Measurements from ENCODE around the gene EIF4G2. TPM values are rescaled to one million over a fixed set of nuclear protein-coding genes. Genes with fewer than 3 reads are reported as not detected.

EIF4G2 gene
- total RNA-seq: 100 to 1,000 TPM; 650 to 817 TPM

- H3K36me3 Mint-ChIP-seq (ENCODE audit: low read depth): peaks cover 44% of the 10 kb centered on the region
- peaks cover 46% of the 10 kb centered on the region for H3K4me1 Mint-ChIP-seq
These were observed at the start of gene EIF4G2 for GRCh38 chr11:10808553-10809372. Gene EIF4G2, minus strand, starts transcription at chr11:10808926.

GRCh38 chr11:10857709-10858438, 49.1 kb upstream of the EIF4G2 start, which contains the start of gene ZBED5:
Gene ZBED5, minus strand, starts transcription at chr11:10858053. Its CDS starts 3,108 bp downstream, at chr11:10854945.
- Mint-ChIP-seq H3K4me1 (peaks cover 51% of the 10 kb centered on the region), H3K27me3 (no peaks in the 10 kb centered on the region), H3K9me3 (no peaks in the 10 kb centered on the region), H3K27ac (peak within 1 kb of the TSS; percentile 100), H3K36me3 (ENCODE audit: low read depth) (peaks cover 34% of the 10 kb centered on the region), H3K4me3 (peak within 1 kb of the TSS; percentile 100)
- ChIA-PET POLR2A (interaction anchor here (0.7 to 2.3 kb wide), 4 partner anchors 43 to 65 kb away, joined by 3 to 22 read pairs (median 3); partner anchors contain the start of gene EIF4G2), CTCF (interaction anchor here (0.7 to 2.7 kb wide), 7 partner anchors 9 to 65 kb away, joined by 3 to 9 read pairs (median 4); partner anchors contain the start of gene EIF4G2)
- peak; percentile 96 for DNase-seq

More at GRCh38 chr11:10808553-10809372, at the start of gene EIF4G2:
- H3K27ac Mint-ChIP-seq: peak within 1 kb of the TSS; percentile 100
- peak; percentile 98 for DNase-seq
- ChIA-PET POLR2A (interaction anchor here (0.5 to 2.9 kb wide), 18 partner anchors 8 to 1515 kb away, joined by 3 to 22 read pairs (median 4); partner anchors contain the start of genes CTR9 and ZBED5), CTCF (interaction anchor here (0.6 to 3.2 kb wide), 10 partner anchors 10 to 363 kb away, joined by 3 to 28 read pairs (median 4); partner anchors contain the start of gene ZBED5)
- H3K27me3 Mint-ChIP-seq: peaks cover 3% of the 10 kb centered on the region
- peak within 1 kb of the TSS; percentile 95 for H3K4me3 Mint-ChIP-seq
- H3K9me3 Mint-ChIP-seq: no peaks in the 10 kb centered on the region

DNA sequence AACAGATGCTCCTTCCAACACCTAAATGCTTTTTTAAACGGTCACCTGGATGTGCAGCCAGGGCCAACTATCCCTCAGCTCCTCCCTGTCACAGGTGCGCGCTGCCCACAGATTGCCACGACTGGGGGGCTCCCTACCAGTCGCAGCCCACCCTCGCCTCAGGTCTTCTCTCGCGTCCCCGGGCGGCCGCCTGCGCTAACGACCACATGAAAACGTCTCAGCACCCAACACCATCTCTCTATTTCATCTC, 48.7 kb upstream of the EIF4G2 start:
- Mint-ChIP-seq H3K4me3 (peak overlapping the region; percentile 100), H3K9me3 (no peaks in the 10 kb centered on the region), H3K36me3 (ENCODE audit: low read depth) (peaks cover 35% of the 10 kb centered on the region), H3K4me1 (peaks cover 46% of the 10 kb centered on the region), H3K27ac (peak overlapping the region; percentile 100), H3K27me3 (no peaks in the 10 kb centered on the region)
- DNase-seq: no peak
- CTCF ChIA-PET: interaction anchor here (0.7 to 2.7 kb wide), 5 partner anchors 9 to 65 kb away, joined by 3 to 9 read pairs (median 5); partner anchors contain the start of gene EIF4G2
- POLR2A ChIA-PET: interaction anchor here (1.0 to 2.3 kb wide), 3 partner anchors 48 to 64 kb away, joined by 3 to 22 read pairs (median 7); partner anchors contain the start of gene EIF4G2

- peak overlapping the region; percentile 100 for H3K4me3 Mint-ChIP-seq
- H3K27ac Mint-ChIP-seq: peak overlapping the region; percentile 100
- H3K4me1 Mint-ChIP-seq: peaks cover 45% of the 10 kb centered on the region
- POLR2A ChIA-PET: interaction anchor here (1.0 kb wide), 1 partner anchor 48 kb away, joined by 7 read pairs; the partner anchor contains the start of gene EIF4G2
- DNase-seq: peak; percentile 36
- CTCF ChIA-PET: interaction anchor here (1.8 to 2.7 kb wide), 2 partner anchors 22 to 48 kb away, joined by 5 to 9 read pairs; partner anchors contain the start of gene EIF4G2
- no peaks in the 10 kb centered on the region for H3K27me3 Mint-ChIP-seq
- H3K9me3 Mint-ChIP-seq: peaks cover 4% of the 10 kb centered on the region
- H3K36me3 Mint-ChIP-seq (ENCODE audit: low read depth): peaks cover 40% of the 10 kb centered on the region
These were observed 48.1 kb upstream of the EIF4G2 start for GRCh38 chr11:10856689-10857458.

GRCh38 chr11:10855295-10855694, 46.6 kb upstream of the EIF4G2 start:
- no peak overlapping the region for H3K27ac Mint-ChIP-seq
- no peak overlapping the region for H3K4me3 Mint-ChIP-seq
- DNase-seq: no peak
- H3K36me3 Mint-ChIP-seq (ENCODE audit: low read depth): peaks cover 47% of the 10 kb centered on the region
- ChIA-PET CTCF (interaction anchor here (0.8 to 1.4 kb wide), 2 partner anchors 8 to 23 kb away, joined by 3 to 4 read pairs; no protein-coding TSS in a partner anchor), POLR2A (no interaction called here)
- H3K4me1 Mint-ChIP-seq: peaks cover 39% of the 10 kb centered on the region
- H3K9me3 Mint-ChIP-seq: peaks cover 5% of the 10 kb centered on the region
- no peaks in the 10 kb centered on the region for H3K27me3 Mint-ChIP-seq

DNA sequence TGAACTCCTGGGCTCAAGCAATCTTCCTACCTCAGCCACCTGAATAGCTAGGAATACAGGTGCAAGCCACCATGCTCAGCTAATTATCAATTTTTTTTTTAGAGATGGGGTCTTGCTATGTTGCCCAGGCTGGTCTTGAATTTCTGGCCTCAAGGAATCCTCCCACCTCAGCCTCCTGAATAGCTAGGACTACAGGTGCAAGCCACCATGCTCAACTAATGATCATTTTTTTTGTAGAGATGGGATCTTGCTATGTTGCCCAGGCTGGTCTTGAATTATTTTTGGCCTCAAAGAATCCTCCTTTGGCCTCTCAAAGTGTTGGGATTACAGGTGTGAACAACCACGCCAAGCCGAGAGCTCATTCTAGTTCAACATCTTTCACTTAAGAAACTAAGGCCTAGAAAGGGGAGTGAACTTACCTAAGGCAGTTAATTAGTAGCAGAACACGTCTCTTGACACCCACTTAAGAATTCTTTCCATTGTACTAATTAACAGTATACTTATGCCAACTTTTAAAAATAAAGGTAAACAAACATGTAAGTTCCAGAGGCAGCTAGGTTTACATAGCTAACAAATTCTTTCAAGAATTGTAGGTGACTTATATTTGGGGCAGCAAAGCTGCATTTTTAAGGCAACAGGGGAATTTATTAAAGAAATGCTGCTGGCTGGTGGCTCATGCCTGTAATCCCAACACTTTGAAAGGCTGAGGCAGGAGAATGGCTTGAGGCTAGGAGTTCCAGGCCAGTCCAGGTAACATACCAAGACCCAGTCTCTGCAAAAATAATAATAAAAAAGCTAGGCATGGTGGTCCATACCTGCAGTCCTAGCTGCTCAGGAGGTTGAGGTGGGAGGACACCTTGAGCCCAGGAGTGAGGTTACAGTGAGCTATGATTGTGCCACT, 39.5 kb upstream of the EIF4G2 start:
- no peak for DNase-seq
- ChIA-PET POLR2A (no interaction called here), CTCF (interaction anchor here (0.7 to 1.5 kb wide), 8 partner anchors 10 to 55 kb away, joined by 3 to 5 read pairs (median 3); partner anchors contain the start of gene EIF4G2)

GRCh38 chr11:10846660-10847059, 37.9 kb upstream of the EIF4G2 start:
- CTCF ChIA-PET: interaction anchor here (0.9 to 1.2 kb wide), 2 partner anchors 9 to 42 kb away, joined by 3 to 4 read pairs; no protein-coding TSS in a partner anchor

More for the DNA sequence above, 39.5 kb upstream of the EIF4G2 start:
- Mint-ChIP-seq H3K27ac (no peak overlapping the region), H3K4me3 (no peak overlapping the region), H3K4me1 (peaks cover 3% of the 10 kb centered on the region), H3K9me3 (peaks cover 9% of the 10 kb centered on the region), H3K27me3 (no peaks in the 10 kb centered on the region), H3K36me3 (ENCODE audit: low read depth) (peaks cover 38% of the 10 kb centered on the region)

DNA sequence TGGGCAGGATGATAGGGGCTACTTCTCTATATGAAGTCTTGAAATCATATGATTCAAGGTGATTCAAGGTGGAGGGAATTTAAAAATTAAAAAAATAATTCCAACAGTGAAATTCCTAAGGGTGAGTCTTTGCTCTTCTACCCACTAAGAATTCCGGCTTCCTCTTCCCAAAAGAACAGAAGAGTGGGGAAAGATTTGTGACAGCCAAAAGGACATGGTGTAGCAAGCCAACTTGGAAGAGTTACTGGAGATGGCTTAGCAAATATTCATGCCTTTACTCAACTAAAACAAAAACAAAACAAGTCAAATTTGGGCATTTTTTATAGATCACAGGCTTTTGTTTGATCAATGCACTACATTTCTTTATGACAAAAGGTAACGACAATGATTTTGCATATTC, 36.9 kb upstream of the EIF4G2 start:
- Mint-ChIP-seq H3K4me1 (no peaks in the 10 kb centered on the region), H3K4me3 (no peak overlapping the region), H3K9me3 (peaks cover 4% of the 10 kb centered on the region), H3K27me3 (no peaks in the 10 kb centered on the region), H3K27ac (no peak overlapping the region), H3K36me3 (ENCODE audit: low read depth) (peaks cover 19% of the 10 kb centered on the region)
- DNase-seq: no peak
- ChIA-PET CTCF (no interaction called here), POLR2A (no interaction called here)

More at GRCh38 chr11:10846660-10847059, 37.9 kb upstream of the EIF4G2 start:
- Mint-ChIP-seq H3K9me3 (peaks cover 4% of the 10 kb centered on the region), H3K4me1 (no peaks in the 10 kb centered on the region), H3K27me3 (no peaks in the 10 kb centered on the region), H3K4me3 (no peak overlapping the region), H3K36me3 (ENCODE audit: low read depth) (peaks cover 24% of the 10 kb centered on the region), H3K27ac (no peak overlapping the region)
- POLR2A ChIA-PET: interaction anchor here (0.6 kb wide), 1 partner anchor 21 kb away, joined by 5 read pairs; no protein-coding TSS in a partner anchor
- DNase-seq: no peak

GRCh38 chr11:10844796-10845195, 36.1 kb upstream of the EIF4G2 start:
- POLR2A ChIA-PET: no interaction called here

DNA sequence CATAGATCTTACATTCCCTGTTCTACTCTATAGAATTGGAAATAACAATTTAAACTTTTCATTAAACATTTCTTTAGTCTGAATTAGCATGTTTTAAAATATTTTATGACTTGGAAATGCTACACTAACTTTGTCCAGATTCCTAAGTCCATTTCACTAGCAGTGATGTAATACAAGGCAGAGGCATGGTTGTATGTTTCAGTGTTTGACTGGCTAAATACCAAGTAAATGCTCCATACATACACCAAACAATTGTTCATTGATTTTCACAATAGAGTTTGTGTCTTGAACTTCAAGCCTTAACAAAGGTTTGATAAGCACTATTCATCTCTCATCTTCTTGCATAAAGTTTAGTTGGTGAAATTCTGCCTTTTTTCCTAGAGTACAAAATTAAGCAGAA, 35.6 kb upstream of the EIF4G2 start:
- CTCF ChIA-PET: no interaction called here
- H3K36me3 Mint-ChIP-seq (ENCODE audit: low read depth): peaks cover 13% of the 10 kb centered on the region
- H3K27ac Mint-ChIP-seq: no peak overlapping the region
- no peak overlapping the region for H3K4me3 Mint-ChIP-seq
- H3K9me3 Mint-ChIP-seq: peaks cover 2% of the 10 kb centered on the region
- no peaks in the 10 kb centered on the region for H3K27me3 Mint-ChIP-seq
- POLR2A ChIA-PET: no interaction called here
- no peak for DNase-seq
- no peaks in the 10 kb centered on the region for H3K4me1 Mint-ChIP-seq

More at GRCh38 chr11:10844796-10845195, 36.1 kb upstream of the EIF4G2 start:
- H3K36me3 Mint-ChIP-seq (ENCODE audit: low read depth): peaks cover 17% of the 10 kb centered on the region
- H3K9me3 Mint-ChIP-seq: peaks cover 4% of the 10 kb centered on the region
- no peak for DNase-seq
- H3K27me3 Mint-ChIP-seq: no peaks in the 10 kb centered on the region
- CTCF ChIA-PET: no interaction called here
- no peak overlapping the region for H3K4me3 Mint-ChIP-seq
- no peaks in the 10 kb centered on the region for H3K4me1 Mint-ChIP-seq
- H3K27ac Mint-ChIP-seq: no peak overlapping the region

DNA sequence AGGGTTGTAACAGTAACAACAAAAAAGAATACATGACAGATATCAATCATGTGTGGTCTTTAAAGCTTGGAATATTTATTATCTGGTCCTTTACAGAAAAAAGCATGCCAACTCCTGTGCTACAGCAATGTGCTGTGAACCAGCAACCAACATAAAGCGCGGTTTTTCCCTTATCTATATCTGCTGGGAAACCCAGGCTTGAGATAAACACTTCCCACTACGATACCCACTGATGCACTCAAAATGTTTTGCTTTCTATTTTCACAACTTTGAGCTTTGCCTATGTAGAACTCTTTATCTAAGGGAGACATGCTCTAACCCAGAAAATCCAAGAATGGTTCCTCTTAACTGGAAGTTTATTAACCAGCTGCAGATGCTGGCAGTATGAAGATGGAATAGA, 30.2 kb upstream of the EIF4G2 start:
- H3K36me3 Mint-ChIP-seq (ENCODE audit: low read depth): no peaks in the 10 kb centered on the region
- no peak overlapping the region for H3K27ac Mint-ChIP-seq
- no peaks in the 10 kb centered on the region for H3K4me1 Mint-ChIP-seq
- no peaks in the 10 kb centered on the region for H3K27me3 Mint-ChIP-seq
- CTCF ChIA-PET: interaction anchor here (0.7 to 1.7 kb wide), 4 partner anchors 8 to 29 kb away, joined by 3 to 4 read pairs (median 4); no protein-coding TSS in a partner anchor
- POLR2A ChIA-PET: no interaction called here
- DNase-seq: no peak
- no peaks in the 10 kb centered on the region for H3K9me3 Mint-ChIP-seq
- H3K4me3 Mint-ChIP-seq: no peak overlapping the region
